ENCODE data around the gene ZSCAN31.
A peak's percentile ranks its signal among the peaks of the same experiment; 100 is the strongest.

Gene ZSCAN31

DNA sequence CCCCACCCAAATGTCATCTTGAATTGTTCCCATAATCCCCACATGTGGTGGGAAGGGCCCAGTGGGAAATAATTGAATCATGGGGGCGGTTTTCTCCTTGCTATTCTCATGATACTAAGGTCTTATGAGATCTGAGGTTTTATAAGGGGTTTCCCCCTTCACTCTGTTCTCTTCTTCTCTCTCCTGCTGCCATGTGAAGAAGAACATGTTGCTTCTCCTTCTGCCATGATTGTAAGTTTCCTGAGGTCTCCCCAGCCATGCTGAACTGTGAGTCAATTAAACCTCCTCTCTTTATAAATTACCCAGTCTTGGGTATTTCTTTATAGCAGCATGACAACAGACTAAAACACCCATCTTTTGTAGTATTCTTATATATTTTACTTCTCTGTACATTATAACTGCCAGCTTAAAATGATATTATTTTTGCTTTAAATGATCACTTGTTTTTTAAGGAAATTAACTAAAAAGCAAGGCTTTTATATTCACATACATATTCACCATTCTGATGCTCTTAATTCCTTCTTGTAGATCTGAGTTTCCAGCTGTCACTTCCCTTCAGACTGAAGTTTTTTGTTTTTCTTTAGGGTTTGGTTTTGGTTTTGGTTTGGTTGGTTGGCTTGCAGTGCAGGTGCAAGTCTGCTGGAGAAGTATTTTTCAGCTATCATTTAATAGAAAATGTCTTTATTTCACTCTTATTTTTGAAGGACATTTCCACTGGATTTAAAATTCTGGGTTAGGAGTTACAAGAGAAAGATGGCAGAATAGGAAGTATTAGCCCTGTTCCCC lies 4.6 kb upstream of the ZSCAN31 start:
- no peak overlapping the region for H3K4me3 ChIP-seq (ENCODE audit: low read length in 2 of 2)
- H3K36me3 ChIP-seq (ENCODE audit: control insufficient read depth in 2 of 2, insufficient read depth in 2 of 2, low read length in 2 of 2), result no peaks in the 10 kb centered on the region
- no peaks in the 10 kb centered on the region for H3K27me3 ChIP-seq (ENCODE audit: control insufficient read depth in 2 of 2, insufficient read depth in 2 of 2, low read length in 2 of 2)
- H3K9ac ChIP-seq (ENCODE audit: low read depth in 1 of 2, low read length in 2 of 2), result no peak overlapping the region
- no peaks in the 10 kb centered on the region for H3K9me3 ChIP-seq (ENCODE audit: control insufficient read depth in 2 of 2, low read length in 2 of 2)
- no peaks in the 10 kb centered on the region for H3K4me1 ChIP-seq (ENCODE audit: control insufficient read depth in 2 of 2, insufficient read depth in 2 of 2, low read length in 2 of 2)
- H3K27ac ChIP-seq (ENCODE audit: low read depth in 2 of 2, low read length in 2 of 2), result no peak overlapping the region

DNA sequence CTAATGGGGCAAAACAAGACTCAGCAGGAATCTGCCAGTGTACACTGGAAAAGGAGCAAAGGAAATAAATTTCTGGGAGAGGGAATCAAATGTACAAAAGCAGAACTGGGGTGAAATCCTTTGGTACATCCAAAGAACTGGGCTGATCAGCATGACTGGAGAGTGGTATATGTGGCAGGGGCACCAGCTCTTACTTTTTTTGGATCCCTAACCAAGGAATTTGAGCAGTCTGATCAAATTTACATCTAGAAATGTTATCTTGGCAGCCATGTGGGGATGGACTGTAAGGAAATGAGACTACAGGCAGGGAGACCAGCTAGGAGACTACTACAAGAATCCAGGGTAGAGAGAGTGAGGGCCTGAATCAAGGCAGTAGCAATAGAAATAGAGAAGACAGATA lies 1.2 kb upstream of the ZSCAN31 start:
- Histone ChIP-seq H3K4me3 (ENCODE audit: low read length in 2 of 2) (peak overlapping the region in 1 of 2 donors; percentile 88), H3K9ac (ENCODE audit: low read depth in 1 of 2, low read length in 2 of 2) (no peak overlapping the region), H3K4me1 (ENCODE audit: control insufficient read depth in 2 of 2, insufficient read depth in 2 of 2, low read length in 2 of 2) (peaks cover 7 to 8% of the 10 kb centered on the region in 2 donors), H3K27me3 (ENCODE audit: control insufficient read depth in 2 of 2, insufficient read depth in 2 of 2, low read length in 2 of 2) (no peaks in the 10 kb centered on the region), H3K27ac (ENCODE audit: low read depth in 2 of 2, low read length in 2 of 2) (peak overlapping the region; percentile 98 to 99), H3K9me3 (ENCODE audit: control insufficient read depth in 2 of 2, low read length in 2 of 2) (no peaks in the 10 kb centered on the region), H3K36me3 (ENCODE audit: control insufficient read depth in 2 of 2, insufficient read depth in 2 of 2, low read length in 2 of 2) (no peaks in the 10 kb centered on the region)

DNA sequence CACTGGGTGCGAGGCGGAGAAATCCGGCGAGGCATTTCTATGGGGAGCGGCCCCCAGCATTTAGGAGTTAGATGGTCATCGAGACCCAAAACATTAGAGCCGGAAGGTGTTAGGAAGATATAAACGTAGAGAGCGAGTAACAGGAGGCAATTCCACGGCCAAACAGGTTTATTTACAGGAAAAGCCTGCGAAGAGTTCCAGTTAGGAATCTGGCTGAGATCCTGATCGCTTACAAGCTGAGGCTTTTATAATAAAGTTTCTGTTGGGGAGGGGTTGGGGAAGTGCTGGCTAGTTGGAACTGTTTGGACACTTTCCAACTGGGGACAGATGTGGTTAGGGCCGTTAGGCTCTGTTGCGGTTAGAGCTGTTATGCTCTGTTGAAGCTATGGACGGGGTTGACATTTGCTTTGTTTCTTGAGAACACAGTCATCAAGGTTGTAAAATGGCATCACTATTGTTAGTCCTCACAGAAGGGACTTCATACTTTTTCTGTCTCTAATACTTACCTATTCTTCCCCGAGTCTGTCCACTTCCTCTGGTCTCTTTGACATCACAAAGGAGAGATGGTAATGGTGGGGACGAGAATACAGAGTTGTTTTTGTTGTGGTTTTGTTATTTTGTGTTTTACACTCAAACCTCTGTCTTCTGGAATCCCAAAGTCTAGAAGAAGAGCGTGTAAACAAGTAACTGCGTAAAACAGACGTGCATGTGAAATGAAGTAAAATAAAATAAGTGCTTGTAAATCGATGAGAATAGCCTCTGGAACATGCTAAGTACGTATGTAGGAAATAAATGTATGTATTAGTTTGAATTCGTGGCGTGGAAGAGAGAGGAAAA lies 554 bp upstream of the ZSCAN31 start:
- Histone ChIP-seq H3K27ac (ENCODE audit: low read depth in 2 of 2, low read length in 2 of 2) (peak overlapping the region; percentile 98 to 99), H3K4me3 (ENCODE audit: low read length in 2 of 2) (peak overlapping the region; percentile 88 to 94), H3K9ac (ENCODE audit: low read depth in 1 of 2, low read length in 2 of 2) (peak overlapping the region; percentile 91 to 96), H3K36me3 (ENCODE audit: control insufficient read depth in 2 of 2, insufficient read depth in 2 of 2, low read length in 2 of 2) (no peaks in the 10 kb centered on the region), H3K27me3 (ENCODE audit: control insufficient read depth in 2 of 2, insufficient read depth in 2 of 2, low read length in 2 of 2) (no peaks in the 10 kb centered on the region), H3K9me3 (ENCODE audit: control insufficient read depth in 2 of 2, low read length in 2 of 2) (no peaks in the 10 kb centered on the region), H3K4me1 (ENCODE audit: control insufficient read depth in 2 of 2, insufficient read depth in 2 of 2, low read length in 2 of 2) (peaks cover 7 to 8% of the 10 kb centered on the region in 2 donors)

DNA sequence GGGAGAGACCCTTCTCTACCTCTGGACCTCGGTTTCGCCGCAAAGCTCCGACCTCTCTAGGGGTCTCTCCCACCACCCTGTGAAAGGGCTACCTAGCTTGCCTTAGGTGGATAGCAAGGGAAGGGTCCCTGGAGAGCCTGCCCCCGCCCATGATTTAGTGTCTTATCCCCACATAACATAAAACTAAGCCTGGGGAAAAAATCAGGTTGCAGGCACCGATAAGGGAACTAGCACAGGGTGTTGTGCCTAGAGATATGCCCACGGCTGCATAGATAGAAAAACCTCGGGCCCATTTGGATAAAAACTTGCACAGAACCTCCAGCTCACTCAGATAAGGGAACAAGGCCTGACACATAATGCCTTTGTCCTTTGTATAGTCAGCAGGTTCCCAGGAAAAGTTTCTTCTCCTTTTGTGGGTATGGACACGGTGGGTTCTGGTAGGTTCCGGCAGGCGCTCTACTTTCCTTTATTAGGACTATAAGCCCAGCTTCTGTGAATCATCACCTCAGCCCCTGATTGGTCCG lies 846 bp downstream of the ZSCAN31 start:
- Histone ChIP-seq H3K4me3 (ENCODE audit: low read length in 2 of 2) (peak overlapping the region; percentile 88 to 94), H3K27me3 (ENCODE audit: control insufficient read depth in 2 of 2, insufficient read depth in 2 of 2, low read length in 2 of 2) (no peaks in the 10 kb centered on the region), H3K9ac (ENCODE audit: low read depth in 1 of 2, low read length in 2 of 2) (peak overlapping the region; percentile 91 to 96), H3K27ac (ENCODE audit: low read depth in 2 of 2, low read length in 2 of 2) (peak overlapping the region; percentile 98 to 99), H3K36me3 (ENCODE audit: control insufficient read depth in 2 of 2, insufficient read depth in 2 of 2, low read length in 2 of 2) (no peaks in the 10 kb centered on the region), H3K9me3 (ENCODE audit: control insufficient read depth in 2 of 2, low read length in 2 of 2) (no peaks in the 10 kb centered on the region), H3K4me1 (ENCODE audit: control insufficient read depth in 2 of 2, insufficient read depth in 2 of 2, low read length in 2 of 2) (peaks cover 7 to 8% of the 10 kb centered on the region in 2 donors)

DNA sequence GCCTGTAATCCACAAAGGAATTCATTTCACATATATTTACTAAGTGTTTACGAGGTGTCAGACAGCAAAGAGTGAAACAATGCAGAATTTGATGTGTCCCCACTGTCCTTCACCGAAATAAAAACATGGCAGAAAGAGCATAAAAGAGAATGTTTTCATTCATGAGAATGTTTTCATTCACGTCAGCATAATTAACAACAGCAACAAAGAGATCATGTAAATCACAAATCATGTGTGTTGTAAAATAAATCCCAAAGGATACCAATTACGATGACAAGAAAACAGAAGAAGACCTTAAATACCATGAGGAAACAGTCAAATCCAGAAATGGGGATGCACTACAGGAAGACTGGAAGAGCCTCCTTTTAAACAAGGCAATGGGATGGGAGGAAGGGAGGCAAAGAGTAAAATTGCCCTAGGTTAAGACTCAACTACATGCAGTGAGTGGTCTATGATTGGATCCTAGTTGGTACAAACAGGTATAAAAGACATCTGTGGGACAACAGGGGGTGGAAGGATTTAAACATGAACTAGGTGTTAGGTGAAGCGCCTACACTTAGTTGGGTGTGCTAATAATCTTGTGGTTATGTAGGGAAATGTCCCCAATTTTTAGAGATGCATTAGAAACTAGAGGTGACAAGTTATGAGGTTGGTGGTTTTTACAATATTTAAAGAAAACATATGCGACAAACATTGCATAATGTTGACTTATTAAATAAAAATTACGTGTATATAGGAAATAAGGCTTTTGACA lies 1.5 kb downstream of the ZSCAN31 start:
- H3K4me3 ChIP-seq (ENCODE audit: low read length in 2 of 2), result peak overlapping the region; percentile 88 to 94
- no peaks in the 10 kb centered on the region for H3K27me3 ChIP-seq (ENCODE audit: control insufficient read depth in 2 of 2, insufficient read depth in 2 of 2, low read length in 2 of 2)
- peak overlapping the region in 1 of 2 donors; percentile 98 for H3K27ac ChIP-seq (ENCODE audit: low read depth in 2 of 2, low read length in 2 of 2)
- peak overlapping the region; percentile 91 to 96 for H3K9ac ChIP-seq (ENCODE audit: low read depth in 1 of 2, low read length in 2 of 2)
- H3K9me3 ChIP-seq (ENCODE audit: control insufficient read depth in 2 of 2, low read length in 2 of 2), result no peaks in the 10 kb centered on the region
- peaks cover 7 to 8% of the 10 kb centered on the region in 2 donors for H3K4me1 ChIP-seq (ENCODE audit: control insufficient read depth in 2 of 2, insufficient read depth in 2 of 2, low read length in 2 of 2)
- no peaks in the 10 kb centered on the region for H3K36me3 ChIP-seq (ENCODE audit: control insufficient read depth in 2 of 2, insufficient read depth in 2 of 2, low read length in 2 of 2)

DNA sequence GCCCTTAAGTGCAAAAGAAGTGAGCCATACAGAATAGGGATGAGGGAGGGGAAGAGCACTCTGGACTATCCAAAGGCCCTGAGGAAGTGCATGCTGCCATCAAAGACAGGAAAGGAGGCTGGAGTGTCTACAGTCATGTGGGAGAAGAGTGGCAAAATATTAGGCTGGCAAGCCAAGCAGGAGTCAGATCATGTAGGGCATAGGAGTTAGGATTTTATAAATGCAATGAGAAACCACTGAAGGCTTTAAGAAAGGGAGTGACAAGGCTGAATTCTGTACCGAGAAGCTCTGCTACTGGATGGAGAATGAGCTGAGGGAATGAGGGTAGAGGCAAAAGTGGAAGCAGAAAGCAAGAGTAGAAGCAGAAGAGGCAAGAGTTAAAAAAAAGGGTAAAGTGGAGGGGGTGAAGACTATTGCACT lies 2.3 kb downstream of the ZSCAN31 start:
- Histone ChIP-seq H3K4me3 (ENCODE audit: low read length in 2 of 2) (no peak overlapping the region), H3K9me3 (ENCODE audit: control insufficient read depth in 2 of 2, low read length in 2 of 2) (no peaks in the 10 kb centered on the region), H3K9ac (ENCODE audit: low read depth in 1 of 2, low read length in 2 of 2) (no peak overlapping the region), H3K27ac (ENCODE audit: low read depth in 2 of 2, low read length in 2 of 2) (no peak overlapping the region), H3K4me1 (ENCODE audit: control insufficient read depth in 2 of 2, insufficient read depth in 2 of 2, low read length in 2 of 2) (peaks cover 7 to 8% of the 10 kb centered on the region in 2 donors), H3K36me3 (ENCODE audit: control insufficient read depth in 2 of 2, insufficient read depth in 2 of 2, low read length in 2 of 2) (peaks cover 6% of the 10 kb centered on the region in 2 donors), H3K27me3 (ENCODE audit: control insufficient read depth in 2 of 2, insufficient read depth in 2 of 2, low read length in 2 of 2) (no peaks in the 10 kb centered on the region)

DNA sequence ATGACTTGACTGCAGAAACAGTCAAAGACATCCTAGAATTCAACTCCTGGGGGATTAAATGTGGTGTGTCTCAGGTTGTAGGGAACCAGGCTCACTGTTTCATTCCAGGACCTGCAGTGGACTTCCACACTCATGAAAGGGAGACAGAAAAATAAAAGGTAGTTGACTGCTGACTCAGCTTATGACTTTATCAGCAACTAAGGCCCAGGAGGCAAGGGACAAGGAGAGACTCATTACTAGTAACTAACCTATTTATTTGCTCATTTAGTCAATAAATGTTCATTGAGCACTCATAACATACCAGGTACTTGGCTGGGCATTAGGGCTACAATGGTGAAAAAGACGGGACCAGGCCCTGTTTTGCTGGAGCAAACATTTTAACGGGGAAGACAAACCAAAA lies 2.9 kb downstream of the ZSCAN31 start:
- Histone ChIP-seq H3K36me3 (ENCODE audit: control insufficient read depth in 2 of 2, insufficient read depth in 2 of 2, low read length in 2 of 2) (peaks cover 6% of the 10 kb centered on the region in 2 donors), H3K9ac (ENCODE audit: low read depth in 1 of 2, low read length in 2 of 2) (no peak overlapping the region), H3K27ac (ENCODE audit: low read depth in 2 of 2, low read length in 2 of 2) (no peak overlapping the region), H3K9me3 (ENCODE audit: control insufficient read depth in 2 of 2, low read length in 2 of 2) (no peaks in the 10 kb centered on the region), H3K4me1 (ENCODE audit: control insufficient read depth in 2 of 2, insufficient read depth in 2 of 2, low read length in 2 of 2) (peaks cover 7 to 8% of the 10 kb centered on the region in 2 donors), H3K4me3 (ENCODE audit: low read length in 2 of 2) (no peak overlapping the region), H3K27me3 (ENCODE audit: control insufficient read depth in 2 of 2, insufficient read depth in 2 of 2, low read length in 2 of 2) (no peaks in the 10 kb centered on the region)

DNA sequence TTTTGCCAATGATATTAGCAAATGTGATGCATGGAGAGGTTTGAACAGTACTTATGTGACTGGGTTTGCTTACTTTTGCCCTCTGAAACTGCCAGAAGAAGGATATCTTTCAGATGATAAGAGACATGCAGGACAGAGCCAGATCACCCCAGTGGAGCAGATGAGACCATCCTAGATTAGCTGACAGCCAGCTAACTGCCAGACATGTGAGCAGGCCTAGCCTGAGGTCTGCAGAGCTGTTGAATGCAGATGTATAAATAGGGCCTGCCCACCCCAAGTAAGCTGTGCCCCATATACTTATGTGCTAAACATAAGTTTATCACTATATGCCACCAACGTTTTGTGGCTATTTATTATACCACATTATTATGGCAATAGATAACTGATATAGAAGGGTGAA lies 5.9 kb downstream of the ZSCAN31 start:
- H3K27ac ChIP-seq (ENCODE audit: low read depth in 2 of 2, low read length in 2 of 2), result no peak overlapping the region
- peaks cover 24 to 26% of the 10 kb centered on the region in 2 donors for H3K36me3 ChIP-seq (ENCODE audit: control insufficient read depth in 2 of 2, insufficient read depth in 2 of 2, low read length in 2 of 2)
- no peak overlapping the region for H3K4me3 ChIP-seq (ENCODE audit: low read length in 2 of 2)
- peaks cover 2 to 6% of the 10 kb centered on the region in 2 donors for H3K4me1 ChIP-seq (ENCODE audit: control insufficient read depth in 2 of 2, insufficient read depth in 2 of 2, low read length in 2 of 2)
- peaks cover 13 to 21% of the 10 kb centered on the region in 2 donors for H3K9me3 ChIP-seq (ENCODE audit: control insufficient read depth in 2 of 2, low read length in 2 of 2)
- H3K27me3 ChIP-seq (ENCODE audit: control insufficient read depth in 2 of 2, insufficient read depth in 2 of 2, low read length in 2 of 2), result no peaks in the 10 kb centered on the region
- H3K9ac ChIP-seq (ENCODE audit: low read depth in 1 of 2, low read length in 2 of 2), result no peak overlapping the region

DNA sequence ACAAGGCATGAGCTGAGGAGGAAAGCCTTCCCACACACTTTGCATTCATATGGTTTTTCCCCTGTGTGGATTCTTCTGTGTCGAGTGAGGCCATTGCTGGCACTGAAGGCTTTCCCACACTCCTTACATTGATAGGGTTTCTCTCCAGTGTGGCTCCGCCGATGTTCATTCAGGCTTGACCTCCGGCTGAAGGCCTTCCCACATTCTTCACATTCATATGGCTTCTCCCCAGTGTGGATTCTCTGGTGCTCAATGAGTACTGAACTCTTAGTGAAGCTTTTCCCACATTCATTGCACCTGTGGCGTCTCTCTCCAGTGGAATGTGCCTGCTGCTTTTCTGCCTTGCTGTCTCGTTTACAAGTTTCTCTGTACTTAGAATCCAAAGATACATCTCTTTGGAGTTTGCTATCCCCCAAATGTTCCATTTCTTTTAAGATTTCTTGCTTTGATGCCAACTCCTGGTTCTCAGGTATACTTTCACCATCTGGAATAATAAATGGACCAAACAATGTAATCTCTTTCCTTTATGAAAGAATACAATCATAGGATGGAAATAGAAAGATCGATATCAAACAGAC lies 9.5 kb downstream of the ZSCAN31 start:
- peaks cover 24 to 31% of the 10 kb centered on the region in 2 donors for H3K36me3 ChIP-seq (ENCODE audit: control insufficient read depth in 2 of 2, insufficient read depth in 2 of 2, low read length in 2 of 2)
- H3K27ac ChIP-seq (ENCODE audit: low read depth in 2 of 2, low read length in 2 of 2), result no peak overlapping the region
- no peaks in the 10 kb centered on the region for H3K4me1 ChIP-seq (ENCODE audit: control insufficient read depth in 2 of 2, insufficient read depth in 2 of 2, low read length in 2 of 2)
- H3K4me3 ChIP-seq (ENCODE audit: low read length in 2 of 2), result peak overlapping the region in 1 of 2 donors; percentile 14
- no peak overlapping the region for H3K9ac ChIP-seq (ENCODE audit: low read depth in 1 of 2, low read length in 2 of 2)
- no peaks in the 10 kb centered on the region for H3K27me3 ChIP-seq (ENCODE audit: control insufficient read depth in 2 of 2, insufficient read depth in 2 of 2, low read length in 2 of 2)
- H3K9me3 ChIP-seq (ENCODE audit: control insufficient read depth in 2 of 2, low read length in 2 of 2), result peaks cover 13 to 21% of the 10 kb centered on the region in 2 donors

Data from mucosa of rectum (tissue), 2 donors.